GM19238 (cell line): ENCODE data around the gene RNF19B.
A peak's percentile ranks its signal among the peaks of the same experiment; 100 is the strongest.
"Not testable (repeated sequence)": the region's sequence is repeated elsewhere in the genome, so short reads cannot be mapped to it uniquely, and the experiment has no call there.

Experiments used
- DNase-seq: peaks from one replicate; pipeline ENCODE4 v3.0.0; 2011; ENCODE audit warnings: low spot score; ENCODE audit not compliant: insufficient read length

Gene RNF19B

GRCh38 chr1:32992489-32993323 lies 28.1 kb upstream of the RNF19B start:
- peak; percentile 64 for DNase-seq

GRCh38 chr1:32991819-32992488 lies 27.3 kb upstream of the RNF19B start:
- no peak for DNase-seq

- no peak for DNase-seq
Observed at GRCh38 chr1:32991386-32991785, 26.8 kb upstream of the RNF19B start.

- no peak for DNase-seq
Observed at GRCh38 chr1:32990887-32991286, 26.3 kb upstream of the RNF19B start.

DNA sequence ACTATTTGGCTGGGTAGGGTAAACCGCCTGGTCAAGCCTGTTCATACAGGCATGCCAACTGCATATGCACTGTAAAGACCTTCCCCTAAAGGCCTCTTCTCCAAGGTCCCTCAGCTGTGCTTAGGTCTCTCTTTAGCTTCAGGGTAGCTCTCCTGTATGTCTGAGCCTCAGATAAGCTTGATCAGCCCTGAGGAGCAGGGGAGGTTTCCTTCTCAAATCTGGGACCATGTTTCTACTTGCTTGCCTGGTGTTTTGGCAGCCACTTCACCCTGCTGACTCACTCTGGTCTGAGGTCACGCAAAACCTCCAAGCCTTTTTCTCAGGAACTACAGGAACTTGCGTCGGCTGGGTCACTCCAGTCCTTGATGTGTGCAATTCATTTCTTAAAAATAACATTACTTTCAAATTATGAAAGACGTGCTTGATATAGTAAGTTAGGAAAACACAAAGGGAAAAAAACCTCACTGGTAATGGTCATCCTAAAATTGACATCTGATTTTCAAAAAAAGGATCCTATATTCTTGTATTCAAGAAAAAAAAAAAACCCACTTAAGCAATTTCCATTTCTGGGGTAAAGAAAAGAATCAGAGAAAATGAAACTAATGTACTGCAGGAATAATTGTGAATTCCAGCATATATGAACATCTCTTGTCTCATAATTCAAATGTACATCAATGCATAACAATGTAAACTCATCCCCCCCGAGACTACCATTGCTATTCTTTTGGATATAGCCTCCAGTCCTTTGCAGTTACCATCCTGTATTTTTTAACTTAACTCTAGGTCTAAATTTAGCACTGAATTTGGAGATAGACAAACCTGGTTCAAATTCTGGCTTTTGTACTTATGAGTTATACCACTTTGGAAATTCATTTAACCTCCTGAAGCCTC lies 24.8 kb upstream of the RNF19B start:
- no peak for DNase-seq

- no peak for DNase-seq
Observed at GRCh38 chr1:32988665-32989064, 24.1 kb upstream of the RNF19B start.

DNA sequence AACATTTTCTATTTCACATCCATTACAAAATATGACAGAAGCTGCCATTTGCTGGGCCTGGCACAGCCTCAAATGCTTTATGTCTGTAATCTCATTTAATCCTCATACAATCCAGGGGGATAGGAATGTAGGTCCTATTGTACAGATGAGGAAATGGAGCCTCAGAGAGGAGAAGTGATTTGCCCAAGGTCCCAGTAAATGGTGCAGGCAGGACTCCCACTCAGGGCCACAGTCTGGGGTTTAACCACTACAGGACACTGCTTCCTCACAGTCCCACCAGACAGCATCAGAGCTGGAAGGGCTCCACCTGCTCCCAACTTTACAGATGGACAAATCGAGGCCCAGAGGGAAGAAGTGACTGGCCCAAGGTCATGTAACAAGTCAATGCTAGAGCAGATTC lies 20.6 kb upstream of the RNF19B start:
- no peak for DNase-seq

- DNase-seq: no peak
Observed at GRCh38 chr1:32984455-32985171, 20.0 kb upstream of the RNF19B start.

DNA sequence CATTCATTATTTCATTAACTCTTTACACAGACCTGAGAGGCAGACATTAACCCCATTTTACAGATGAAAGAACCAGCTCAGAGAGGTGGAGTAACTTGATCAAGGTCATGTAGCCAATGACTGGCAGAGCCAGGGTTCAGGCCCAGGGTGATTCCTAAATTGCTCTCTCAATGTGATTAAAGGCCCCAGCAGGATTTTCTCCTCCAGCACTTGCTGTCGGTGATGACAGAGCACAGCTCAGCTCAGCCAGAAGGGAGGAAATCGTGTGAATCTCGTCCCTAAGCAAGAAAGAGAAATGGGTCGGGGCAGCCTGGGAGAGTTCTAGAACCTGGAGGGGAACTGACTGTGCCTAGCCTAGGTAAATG lies 19.5 kb upstream of the RNF19B start:
- DNase-seq: no peak

DNA sequence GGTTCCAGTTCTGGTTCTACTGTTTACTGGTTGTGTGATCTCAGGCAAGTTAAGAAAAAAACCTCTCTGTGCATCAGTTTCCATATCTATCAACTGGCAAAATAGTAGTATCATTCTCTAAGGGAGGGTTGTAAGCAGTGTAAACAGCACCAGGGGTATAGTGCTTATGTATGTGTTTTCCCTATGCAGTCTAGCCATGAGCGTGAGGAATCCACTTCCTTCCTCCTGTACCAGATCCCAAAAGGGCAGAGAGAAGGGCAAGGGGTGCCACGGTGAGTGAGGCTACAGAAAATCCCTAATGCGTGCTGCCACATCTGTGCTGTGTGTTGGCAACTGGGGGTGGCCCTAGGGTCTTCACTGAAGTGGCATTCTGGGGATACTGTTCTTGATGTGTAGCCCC lies 18.4 kb upstream of the RNF19B start:
- no peak for DNase-seq

DNA sequence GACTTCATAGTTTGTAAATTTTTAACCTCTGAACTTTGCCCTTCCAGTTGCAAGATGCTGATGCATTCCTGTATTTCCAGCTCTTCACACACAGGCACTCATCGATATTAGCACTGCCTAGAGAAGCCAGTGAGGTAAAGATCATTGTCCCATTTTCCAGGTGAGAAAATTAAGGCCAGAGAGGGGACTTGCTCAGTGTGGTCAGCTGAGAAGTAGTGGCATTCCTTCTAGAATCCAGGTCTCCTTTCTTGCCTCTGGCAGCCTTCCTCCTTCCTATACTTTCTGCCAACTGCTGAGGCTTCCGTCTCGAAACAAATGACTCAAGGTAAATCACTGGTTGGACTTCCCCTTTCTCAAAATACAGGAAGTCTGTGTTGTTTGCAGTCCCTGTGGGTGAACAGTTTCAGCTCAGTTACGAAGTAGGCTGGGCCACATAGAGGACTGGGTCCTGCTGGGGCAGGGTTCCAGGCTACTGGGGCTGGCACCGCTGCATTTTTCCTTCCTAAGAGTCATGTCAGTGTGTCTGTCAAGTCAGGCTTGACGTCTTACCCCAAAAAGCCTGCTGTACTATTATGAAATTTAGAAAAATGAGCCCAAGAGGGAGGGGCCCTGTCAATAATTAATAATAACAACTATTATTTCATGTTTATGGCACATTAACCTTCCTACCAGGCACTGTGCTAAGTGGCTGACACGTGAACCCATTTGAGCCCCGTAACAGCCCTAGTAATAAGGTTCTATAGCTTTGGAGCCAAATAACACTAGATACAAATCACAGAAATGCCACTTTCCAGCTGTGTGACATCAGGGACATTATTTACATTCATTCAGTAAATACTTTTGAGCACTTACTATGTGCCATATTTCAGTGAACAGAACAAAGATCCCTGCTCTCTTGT lies 16.6 kb upstream of the RNF19B start:
- peak; percentile 80 for DNase-seq

GRCh38 chr1:32980080-32980479 lies 15.5 kb upstream of the RNF19B start:
- no peak for DNase-seq

- no peak for DNase-seq
Observed at GRCh38 chr1:32978854-32979253, 14.2 kb upstream of the RNF19B start.

GRCh38 chr1:32977546-32978087 lies 13.0 kb upstream of the RNF19B start:
- no peak for DNase-seq

- DNase-seq: not testable (repeated sequence)
Observed at GRCh38 chr1:32975055-32975454, 10.4 kb upstream of the RNF19B start.

GRCh38 chr1:32973458-32973857 lies 8.8 kb upstream of the RNF19B start:
- not testable (repeated sequence) for DNase-seq

- no peak for DNase-seq
Observed at GRCh38 chr1:32972814-32973428, 8.3 kb upstream of the RNF19B start.

DNA sequence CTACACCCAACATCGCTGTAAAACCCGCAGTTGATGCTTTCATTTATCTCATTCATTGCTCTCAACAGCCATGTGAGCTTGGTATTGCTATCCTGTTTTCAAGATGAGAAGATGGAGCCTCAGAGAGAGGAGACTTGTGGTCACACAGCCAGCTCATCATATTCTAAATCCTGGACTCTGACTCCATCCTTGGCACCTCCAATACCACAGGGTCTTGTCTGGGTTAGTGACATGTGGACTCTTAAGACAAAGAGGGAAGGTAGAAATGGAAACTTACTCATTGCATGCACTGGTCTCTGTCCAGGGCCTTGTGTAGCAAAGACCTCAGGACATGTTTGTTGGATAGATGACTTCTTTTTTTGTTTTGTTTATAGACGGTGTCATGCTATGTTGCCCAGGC lies 7.0 kb upstream of the RNF19B start:
- DNase-seq: no peak

- DNase-seq: no peak
Observed at GRCh38 chr1:32971156-32971555, 6.5 kb upstream of the RNF19B start.

DNA sequence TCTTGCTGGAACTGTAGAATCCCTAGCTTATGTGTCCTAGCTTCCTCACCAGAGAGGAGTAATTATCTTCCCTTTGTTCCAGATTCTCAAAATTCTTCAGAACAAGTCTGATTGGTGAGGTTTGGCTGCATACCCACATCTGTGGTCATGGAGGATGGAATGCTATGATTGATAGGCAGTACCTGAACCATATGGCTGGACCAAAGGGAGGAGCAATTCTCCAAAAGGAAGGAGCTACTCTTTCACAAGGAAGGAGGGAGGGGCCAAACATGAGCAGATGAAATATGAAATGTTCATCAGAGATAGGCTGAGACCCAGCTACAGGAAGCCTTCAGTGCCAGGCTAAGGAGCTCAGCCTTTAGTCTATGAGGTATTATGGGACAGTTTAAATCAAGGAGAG lies 5.0 kb upstream of the RNF19B start:
- no peak for DNase-seq
